Heart right ventricle (tissue), 16 donors: ENCODE measurements around the gene CFAP47. TPM values are rescaled to one million over a fixed set of nuclear protein-coding genes. Genes with fewer than 3 reads are reported as not detected.
"Not testable (repeated sequence)": the region's sequence is repeated elsewhere in the genome, so short reads cannot be mapped to it uniquely, and the experiment has no call there.

ENCODE experiments used
- ATAC-seq, 8 donors: fragments of 200-7000 bp; cut with Tn5 transposase; one replicate each; pipeline ENCODE4 v1.9.1; 2020; ENCODE audit warnings: mild to moderate bottlenecking in 8 of 8, moderate library complexity in 8 of 8, moderate number of reproducible peaks in 1 of 8
- DNase-seq, 2 donors: peaks; one replicate each; pipeline ENCODE4 v3.0.0-alpha.2; 2020
- H3K27ac ChIP-seq, 10 donors: fragments of 200-600 bp; sonication (generic) in 2 of 10; one replicate each; pipeline versions ENCODE4 v1.5.0 to v1.8.0; 2020 to 2022; ENCODE audit warnings: mild to moderate bottlenecking in 3 of 10
- H3K27me3 ChIP-seq, 7 donors: fragments of 200-600 bp; one replicate each; pipeline ENCODE4 v1.8.0; 2021 to 2022; ENCODE audit warnings: mild to moderate bottlenecking in 2 of 7
- H3K36me3 ChIP-seq, 9 donors: fragments of 200-600 bp; sonication (generic) in 1 of 9; one replicate each; pipeline versions ENCODE4 v1.5.0 to v1.8.0; 2020 to 2022; ENCODE audit warnings: mild to moderate bottlenecking in 2 of 9
- H3K4me1 ChIP-seq, 9 donors: fragments of 200-600 bp; sonication (generic) in 1 of 9; one replicate each; pipeline versions ENCODE4 v1.5.0 to v1.8.0; 2020 to 2022; ENCODE audit warnings: mild to moderate bottlenecking in 4 of 9
- H3K4me3 ChIP-seq, 10 donors: fragments of 200-600 bp; sonication (generic) in 2 of 10; one replicate each; pipeline versions ENCODE4 v1.5.0 to v1.8.0; 2020 to 2022; ENCODE audit warnings: mild to moderate bottlenecking in 7 of 10, moderate library complexity in 2 of 10
- H3K9me3 ChIP-seq, 11 donors: fragments of 200-600 bp in 10 of 11; sonication (generic) in 2 of 11; one replicate each; pipeline versions ENCODE4 v1.5.0 to v1.8.0; 2013 to 2022; ENCODE audit warnings: mild to moderate bottlenecking in 2 of 11, control low read depth in 1 of 11, moderate library complexity in 1 of 11
- WGBS, 2 donors: extraction: QIAGEN DNeasy Blood & Tissue Kit; methylation state at CpG; one replicate each; pipeline ENCODE4 v1.1.7; 2013; ENCODE audit warnings: inconsistent platforms in 1 of 2; 5-methylcytosine and 5-hydroxymethylcytosine counted together
- intact Hi-C, 10 donors: fragments of 100-400 bp; cut with DNase I; formaldehyde crosslinking; loops; one replicate each; pipeline versions ENCODE4 v1.11.1 to v1.14.2; 2022
- polyA plus RNA-seq, 2 donors: library from polyadenylated mRNA; stranded (reverse); fragments of 200-250 nt; gene quantifications; one replicate each; pipeline ENCODE4 v1.2.3, GENCODE V29; 2013
- total RNA-seq, 10 donors: library from RNA; stranded (reverse); fragmentation: NEBNext Ultra II Directional in 3 of 10; extraction: Animal tissue kit (Norgen Biotek cat#: 25700) in 3 of 10; gene quantifications; one replicate each; pipeline versions ENCODE4 v1.2.1 to v1.2.4, GENCODE V29; 2021 to 2023
- TF ChIP-seq, protein P1 (sequence below), 9 donors: fragments of 200-600 bp; sonication (generic) in 2 of 9; IDR thresholded peaks; one replicate each; pipeline versions ENCODE4 v1.5.0 to v1.8.0; 2021 to 2022; ENCODE audit warnings: antibody characterized with exemption in 9 of 9, mild to moderate bottlenecking in 5 of 9, moderate library complexity in 1 of 9
- donor health status: Arrhythmogenic right ventricular cardiomyopathy.
- donor health status: ischemic (EF 13 %, LVEDD 7.1; RV severe dilation, severe dysfunction).
- donor health status: healthy with polysubstance abuse.
- donor health status: DM: no; HTN: yes; CAD: no.
- donor health status: DM: no; HTN: no; CAD: no.
- donor health status: ischemic (EF 25% LVEDD 6.9; RV normal size, moderate dysfunction).
- donor health status: ischemic (EF 25% LVEDD 5.7; RV mildly dilated, moderate dysfunction).
- donor health status: healthy.
- donor health status: DM: yes; HTN: yes; CAD: no.
- donor health status: Ischemic cardiomyopathy.
- donor health status: ischemic (EF 35%, LVEDD 5.7; RV mildly dilated, moderate dysfunction).
- donor health status: nonischemic (EF 11% LVEDD 7.7; RV severe dilation, severe dysfunction).
- donor health status: DM: yes; HTN: yes; CAD: no.
- donor health status: PGD.
- donor health status: ischemic (EF 29% LVEDD 5.4; RV normal size, mild dysfunction).
- donor health status: nonischemic (EF 23%, LVEDD 6.1; RV moderate dilation, normal function).

The CFAP47 gene
- total and polyA plus RNA-seq, 12 donors = 0.05 to 0.07 TPM; not detected in 10

DNA sequence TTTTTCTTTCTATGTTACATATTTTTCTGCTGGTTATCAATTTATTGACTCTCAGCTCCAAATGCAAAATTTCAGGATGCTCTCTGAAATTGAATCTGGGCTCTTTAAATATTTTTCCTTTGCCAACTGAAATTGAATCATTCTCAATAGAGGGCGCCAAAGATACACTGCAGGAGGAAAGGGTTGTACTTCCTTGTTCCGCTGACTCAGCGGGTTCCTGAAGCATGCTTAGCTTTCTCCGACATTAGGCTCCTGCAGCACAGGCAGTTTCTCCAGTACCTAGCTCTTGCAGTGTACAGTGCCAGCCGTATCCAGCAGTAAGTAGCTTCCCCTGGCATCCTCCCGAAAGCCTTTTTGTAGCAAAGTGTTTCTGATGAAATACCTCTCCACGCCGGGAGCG, 28.8 kb upstream of the CFAP47 start:
- Histone ChIP-seq H3K4me3 (no peak overlapping the region), H3K27me3 (peaks cover 0 to 8% (median 0%) of the 10 kb centered on the region in 7 donors), H3K36me3 (no peaks in the 10 kb centered on the region), H3K4me1 (no peaks in the 10 kb centered on the region), H3K27ac (no peak overlapping the region), H3K9me3 (no peaks in the 10 kb centered on the region)
- DNase-seq (peak in 1 of 2 donors; percentile 18), ATAC-seq (peak in 1 of 8 donors; percentile 42)
- TF ChIP-seq, protein P1, sequence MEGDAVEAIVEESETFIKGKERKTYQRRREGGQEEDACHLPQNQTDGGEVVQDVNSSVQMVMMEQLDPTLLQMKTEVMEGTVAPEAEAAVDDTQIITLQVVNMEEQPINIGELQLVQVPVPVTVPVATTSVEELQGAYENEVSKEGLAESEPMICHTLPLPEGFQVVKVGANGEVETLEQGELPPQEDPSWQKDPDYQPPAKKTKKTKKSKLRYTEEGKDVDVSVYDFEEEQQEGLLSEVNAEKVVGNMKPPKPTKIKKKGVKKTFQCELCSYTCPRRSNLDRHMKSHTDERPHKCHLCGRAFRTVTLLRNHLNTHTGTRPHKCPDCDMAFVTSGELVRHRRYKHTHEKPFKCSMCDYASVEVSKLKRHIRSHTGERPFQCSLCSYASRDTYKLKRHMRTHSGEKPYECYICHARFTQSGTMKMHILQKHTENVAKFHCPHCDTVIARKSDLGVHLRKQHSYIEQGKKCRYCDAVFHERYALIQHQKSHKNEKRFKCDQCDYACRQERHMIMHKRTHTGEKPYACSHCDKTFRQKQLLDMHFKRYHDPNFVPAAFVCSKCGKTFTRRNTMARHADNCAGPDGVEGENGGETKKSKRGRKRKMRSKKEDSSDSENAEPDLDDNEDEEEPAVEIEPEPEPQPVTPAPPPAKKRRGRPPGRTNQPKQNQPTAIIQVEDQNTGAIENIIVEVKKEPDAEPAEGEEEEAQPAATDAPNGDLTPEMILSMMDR (IDR thresholded peaks at IDR 0.05) = peak in 8 of 9 donors; percentile 8 to 65 (median 46)
- WGBS, 2 donors = 62 to 65% methylated on average over 9 of the region's 9 CpGs
- intact Hi-C loops = loop anchor here in 2 of 10 donors (10.0 kb wide), 1 partner anchor 974 kb away; no protein-coding TSS in a partner anchor

DNA sequence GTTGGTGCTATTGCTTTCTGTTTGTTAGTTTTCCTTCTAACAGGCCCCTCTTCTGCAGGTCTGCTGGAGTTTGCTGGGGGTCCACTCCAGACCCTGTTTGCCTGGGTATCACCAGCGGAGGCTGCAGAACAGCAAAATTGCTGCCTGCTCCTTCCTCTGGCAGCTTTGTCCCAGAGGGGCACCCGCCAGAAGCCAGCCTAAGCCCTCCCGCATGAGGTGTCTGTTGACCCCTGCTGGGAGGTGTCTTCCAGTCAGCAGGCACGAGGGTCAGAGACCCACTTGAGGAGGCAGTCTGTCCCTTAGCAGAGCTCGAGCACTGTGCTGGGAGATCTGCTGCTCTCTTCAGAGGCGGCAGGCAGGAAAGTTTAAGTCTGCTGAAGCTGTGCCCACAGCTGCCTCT, 67.3 kb downstream of the CFAP47 start:
- H3K4me3 ChIP-seq, H3K36me3 ChIP-seq, H3K9me3 ChIP-seq, H3K27ac ChIP-seq, H3K4me1 ChIP-seq, intact Hi-C loops, H3K27me3 ChIP-seq, DNase-seq, ATAC-seq: not testable (repeated sequence)
- WGBS, 2 donors = 77 to 83% methylated on average over 6 of the region's 6 CpGs

DNA sequence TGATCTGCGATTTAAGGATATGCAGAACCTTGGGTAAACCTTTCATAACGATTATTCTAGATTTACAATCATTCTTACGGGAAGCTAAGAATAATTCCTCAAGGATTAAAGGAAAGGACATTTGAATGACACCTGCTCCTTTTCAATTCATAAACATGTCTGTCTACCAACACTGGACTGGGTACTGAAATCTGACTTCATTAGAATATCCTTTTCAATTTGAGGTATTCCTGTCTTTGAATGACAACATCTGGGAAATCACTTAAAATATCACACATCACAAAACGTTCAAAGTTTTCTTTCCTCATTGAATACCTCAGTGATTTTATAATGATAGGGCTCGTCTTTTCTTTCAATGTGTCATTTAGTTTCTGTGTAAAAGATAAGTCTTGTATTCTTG, 87.7 kb downstream of the CFAP47 start:
- intact Hi-C loops = no loop called here
- Histone ChIP-seq H3K4me1 (no peaks in the 10 kb centered on the region), H3K27ac (no peak overlapping the region), H3K9me3 (no peaks in the 10 kb centered on the region), H3K4me3 (no peak overlapping the region), H3K27me3 (no peaks in the 10 kb centered on the region), H3K36me3 (no peaks in the 10 kb centered on the region)
- WGBS, 2 donors = 59 to 68% methylated on average over 5 of the region's 5 CpGs
- no peak for ATAC-seq
- TF ChIP-seq, protein P1 (IDR thresholded peaks at IDR 0.05) = no peak
- no peak for DNase-seq

DNA sequence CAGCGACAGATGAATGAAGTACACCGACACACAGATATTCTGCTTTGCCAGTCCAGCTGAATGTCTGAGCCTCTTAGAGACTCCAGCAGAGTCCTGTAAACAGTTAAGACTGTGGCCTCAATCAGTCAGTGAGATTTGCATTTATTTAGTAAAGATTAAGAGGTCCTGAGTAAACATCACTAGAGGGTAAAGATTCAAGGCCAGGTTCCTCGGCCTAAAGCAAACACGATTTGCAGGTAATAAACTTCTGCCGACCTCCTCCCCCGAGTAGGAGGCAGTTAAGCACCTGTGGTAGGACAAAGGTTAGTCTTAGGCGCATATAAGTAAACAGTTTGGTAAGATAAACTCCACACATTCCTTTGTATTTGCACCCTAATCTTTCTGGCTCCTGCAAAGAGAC, 99.6 kb downstream of the CFAP47 start:
- ATAC-seq (no peak), DNase-seq (no peak)
- Histone ChIP-seq H3K36me3 (no peaks in the 10 kb centered on the region), H3K27me3 (no peaks in the 10 kb centered on the region), H3K4me3 (no peak overlapping the region), H3K27ac (no peak overlapping the region), H3K4me1 (no peaks in the 10 kb centered on the region), H3K9me3 (no peaks in the 10 kb centered on the region)
- intact Hi-C loops = no loop called here
- WGBS, 2 donors = 41 to 47% methylated on average over 7 of the region's 7 CpGs
- TF ChIP-seq, protein P1 (IDR thresholded peaks at IDR 0.05) = no peak

DNA sequence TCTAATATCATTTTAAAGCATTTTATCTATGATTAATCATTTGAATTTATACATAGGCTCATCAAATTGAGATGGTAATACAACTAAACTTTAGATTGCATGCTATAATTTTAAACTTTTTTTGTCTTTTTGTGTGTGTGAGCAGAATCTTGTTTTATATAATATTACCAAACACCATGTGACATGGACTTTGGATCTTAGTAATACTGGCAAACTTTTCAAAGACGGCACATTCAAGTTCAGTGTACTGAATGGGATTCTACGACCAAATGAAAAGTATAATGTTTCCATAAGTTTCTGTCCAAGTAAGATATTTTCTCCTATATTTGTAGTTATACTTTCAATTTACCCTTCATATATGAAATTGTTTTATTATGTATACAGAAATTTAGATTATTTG, 116.0 kb downstream of the CFAP47 start:
- WGBS, 2 donors = 92 to 93% methylated on average over 2 of the region's 2 CpGs

More for the DNA sequence above, 116.0 kb downstream of the CFAP47 start:
- no peak overlapping the region for H3K27ac ChIP-seq
- no peak overlapping the region for H3K4me3 ChIP-seq
- H3K4me1 ChIP-seq = no peaks in the 10 kb centered on the region
- ATAC-seq (no peak), DNase-seq (no peak)
- intact Hi-C loops = no loop called here
- H3K27me3 ChIP-seq = peaks cover 0 to 18% (median 0%) of the 10 kb centered on the region in 7 donors
- H3K36me3 ChIP-seq = no peaks in the 10 kb centered on the region
- H3K9me3 ChIP-seq = no peaks in the 10 kb centered on the region
- TF ChIP-seq, protein P1 (IDR thresholded peaks at IDR 0.05) = no peak
